ENCODE results near the gene PPIAL4G. TPM values are rescaled to one million over a fixed set of nuclear protein-coding genes. Genes with fewer than 3 reads are reported as not detected.
"Not testable (repeated sequence)": the region's sequence is repeated elsewhere in the genome, so short reads cannot be mapped to it uniquely, and the experiment has no call there.

Gene PPIAL4G
- total RNA-seq, 6 donors from 2014 or later = 0.10 TPM; not detected in 5

- H3K27me3 ChIP-seq; H3K36me3 ChIP-seq; H3K4me1 ChIP-seq; H3K27ac ChIP-seq; H3K9me3 ChIP-seq; ATAC-seq (ENCODE audit: low FRiP score in 2 of 2); H3K4me3 ChIP-seq: not testable (repeated sequence)
- peak in 1 of 2 donors; percentile 26 for DNase-seq
- WGBS, 2 donors = no CpG with 5 or more reads among the region's 4 CpGs
Observed at GRCh38 chr1:148481134-148481533, 2.0 kb downstream of the PPIAL4G start.

DNA sequence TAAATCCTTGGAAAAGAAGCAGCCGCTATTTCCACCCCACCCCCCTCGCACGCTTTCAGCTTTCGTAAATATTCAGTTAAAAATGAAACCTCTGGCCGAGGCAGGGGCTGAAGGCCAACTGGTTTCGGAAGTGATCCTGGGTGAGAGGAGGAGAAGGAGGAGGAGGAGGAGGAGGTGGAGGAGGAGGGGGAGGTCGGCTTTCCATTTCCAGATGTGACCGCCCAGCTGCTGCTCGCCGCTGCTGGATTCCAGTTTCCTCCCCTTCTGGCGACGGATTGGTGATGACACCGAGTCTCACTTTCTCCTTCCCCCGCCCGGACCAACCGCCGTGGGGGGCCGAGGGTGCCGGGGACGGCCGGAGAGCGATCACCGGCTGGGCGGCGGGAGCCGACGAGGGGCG lies 23.4 kb downstream of the PPIAL4G start:
- not testable (repeated sequence) for DNase-seq; ATAC-seq (ENCODE audit: low FRiP score in 2 of 2); H3K36me3 ChIP-seq; H3K4me1 ChIP-seq; H3K27me3 ChIP-seq; H3K9me3 ChIP-seq
- Histone ChIP-seq H3K27ac (peak overlapping the region; percentile 80 to 93 (median 84)), H3K4me3 (peak overlapping the region in 3 of 4 donors; percentile 52 to 72 (median 65))
- WGBS, 2 donors = 0% methylated on average over 2 to 5 of the region's 28 CpGs
- TF ChIP-seq POLR2A (IDR thresholded peaks at IDR 0.05) = peak in 1 of 4 donors; percentile 19

GRCh38 chr1:148458901-148459581 lies 24.1 kb downstream of the PPIAL4G start:
- H3K27ac ChIP-seq = peak overlapping the region; percentile 80 to 93 (median 84)
- H3K4me1 ChIP-seq; H3K9me3 ChIP-seq; H3K27me3 ChIP-seq; ATAC-seq (ENCODE audit: low FRiP score in 2 of 2); H3K36me3 ChIP-seq: not testable (repeated sequence)
- DNase-seq = peak; percentile 49 to 89
- H3K4me3 ChIP-seq = peak overlapping the region; percentile 52 to 86 (median 68)
- 0% methylated on average over 9 of the region's 63 CpGs; no CpG with 5 or more reads in 1 of the 2 donors for WGBS, 2 donors

- H3K36me3 ChIP-seq; H3K27me3 ChIP-seq; H3K9me3 ChIP-seq; ATAC-seq (ENCODE audit: low FRiP score in 2 of 2); H3K4me1 ChIP-seq; DNase-seq: not testable (repeated sequence)
- peak overlapping the region; percentile 80 to 93 (median 84) for H3K27ac ChIP-seq
- H3K4me3 ChIP-seq = peak overlapping the region in 3 of 4 donors; percentile 52 to 72 (median 65)
- 3 to 7% methylated on average over 7 to 10 of the region's 11 CpGs for WGBS, 2 donors
Observed at GRCh38 chr1:148458398-148458797, 24.7 kb downstream of the PPIAL4G start.

GRCh38 chr1:148452845-148453244 lies 30.3 kb downstream of the PPIAL4G start:
- H3K36me3 ChIP-seq; H3K9me3 ChIP-seq; DNase-seq; ATAC-seq (ENCODE audit: low FRiP score in 2 of 2); H3K27ac ChIP-seq; H3K27me3 ChIP-seq; H3K4me1 ChIP-seq; H3K4me3 ChIP-seq: not testable (repeated sequence)
- 54 to 67% methylated on average over 2 of the region's 2 CpGs for WGBS, 2 donors

GRCh38 chr1:148439654-148440325 lies 43.3 kb downstream of the PPIAL4G start:
- not testable (repeated sequence) for H3K27ac ChIP-seq; ATAC-seq (ENCODE audit: low FRiP score in 2 of 2); H3K4me1 ChIP-seq; H3K4me3 ChIP-seq; H3K27me3 ChIP-seq; DNase-seq; H3K9me3 ChIP-seq; H3K36me3 ChIP-seq
- 94 to 97% methylated on average over 5 of the region's 5 CpGs for WGBS, 2 donors

GRCh38 chr1:148435406-148435805 lies 47.7 kb downstream of the PPIAL4G start:
- TF ChIP-seq POLR2AphosphoS5 (IDR thresholded peaks at IDR 0.05) (no peak), EP300 (IDR thresholded peaks at IDR 0.05) (no peak), CTCF (IDR thresholded peaks at IDR 0.05) (no peak), POLR2A (IDR thresholded peaks at IDR 0.05) (no peak)
- Histone ChIP-seq H3K9me3 (no peaks in the 10 kb centered on the region), H3K4me3 (no peak overlapping the region), H3K27me3 (no peaks in the 10 kb centered on the region), H3K27ac (no peak overlapping the region), H3K36me3 (peaks cover 0 to 8% (median 0%) of the 10 kb centered on the region in 4 donors), H3K4me1 (no peaks in the 10 kb centered on the region)
- 89 to 97% methylated on average over 4 of the region's 4 CpGs for WGBS, 2 donors
- DNase-seq (no peak), ATAC-seq (ENCODE audit: low FRiP score in 2 of 2) (no peak)

DNA sequence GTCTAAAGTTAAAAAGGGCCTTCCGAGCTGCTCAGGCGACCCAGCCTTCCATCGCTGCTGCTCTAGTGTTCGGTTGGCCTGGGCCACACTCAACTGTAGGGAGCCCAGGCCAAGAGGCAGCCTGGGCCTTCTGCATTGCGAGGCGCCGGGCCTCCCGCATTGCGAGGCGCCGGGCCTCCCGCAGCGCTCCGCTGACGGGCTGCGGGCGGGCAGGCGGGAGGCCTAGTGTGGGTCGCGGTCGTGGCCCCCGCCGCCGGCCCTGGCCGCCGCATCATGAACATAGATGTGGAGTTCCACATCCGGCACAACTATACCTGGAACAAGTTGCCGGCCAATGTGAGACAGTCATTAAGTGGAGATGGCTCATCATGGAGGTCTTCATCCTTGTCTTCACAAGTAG lies 48.3 kb downstream of the PPIAL4G start:
- 95 to 99% methylated on average over 14 to 21 of the region's 28 CpGs for WGBS, 2 donors
- no peaks in the 10 kb centered on the region for H3K4me1 ChIP-seq

GRCh38 chr1:148432916-148433317 lies 50.2 kb downstream of the PPIAL4G start:
- H3K36me3 ChIP-seq; H3K4me1 ChIP-seq; H3K27me3 ChIP-seq; ATAC-seq (ENCODE audit: low FRiP score in 2 of 2); H3K4me3 ChIP-seq; H3K9me3 ChIP-seq; H3K27ac ChIP-seq; DNase-seq: not testable (repeated sequence)
- 94 to 100% methylated on average over 1 of the region's 1 CpG for WGBS, 2 donors

More for the DNA sequence above, 48.3 kb downstream of the PPIAL4G start:
- Histone ChIP-seq H3K27ac (no peak overlapping the region), H3K27me3 (no peaks in the 10 kb centered on the region), H3K36me3 (peaks cover 0 to 8% (median 0%) of the 10 kb centered on the region in 4 donors), H3K9me3 (no peaks in the 10 kb centered on the region), H3K4me3 (no peak overlapping the region)
- TF ChIP-seq EP300 (IDR thresholded peaks at IDR 0.05) (no peak), POLR2AphosphoS5 (IDR thresholded peaks at IDR 0.05) (no peak), CTCF (IDR thresholded peaks at IDR 0.05) (no peak), POLR2A (IDR thresholded peaks at IDR 0.05) (no peak)
- DNase-seq (peak in 1 of 2 donors; percentile 74), ATAC-seq (ENCODE audit: low FRiP score in 2 of 2) (no peak)
